T-cell (primary cell): ENCODE data around the gene ORMDL3. TPM values are rescaled to one million over a fixed set of nuclear protein-coding genes. Genes with fewer than 3 reads are reported as not detected.
"Not testable (repeated sequence)": the region's sequence is repeated elsewhere in the genome, so short reads cannot be mapped to it uniquely, and the experiment has no call there.

Source experiments
- ATAC-seq, 4 experiments: fragments of 200-7000 bp in 3 of 4; fragments of 150-1000 bp in 1 of 4; cut with Tn5 transposase; replicated peaks in 1 of 4; 1 replicate in 3 of 4; 2 replicates in 1 of 4; pipeline ENCODE4 v1.10.0; 2021; ENCODE audit warnings: moderate library complexity in 3 of 4, mild to moderate bottlenecking in 2 of 4, moderate number of reproducible peaks in 1 of 4
- CTCF ChIA-PET, 2 donors: fragments of 300-600 bp; sonication (Branson Sonifier 250); formaldehyde crosslinking; loops; one replicate each; lab custom pipeline; 2022; ENCODE audit warnings: antibody characterized with exemption in 2 of 2; lab: Charles Lee
- POLR2A ChIA-PET, 2 donors: fragments of 300-600 bp; sonication (Branson Sonifier 250); formaldehyde crosslinking; loops; one replicate each; lab custom pipeline; 2022; ENCODE audit warnings: antibody characterized with exemption in 2 of 2; lab: Charles Lee
- DNase-seq, 35 experiments: peaks; one replicate each; pipeline versions ENCODE4 v3.0.0 to v3.0.0-alpha.2; 2013 to 2023
- H3K27ac ChIP-seq: one replicate; pipeline ENCODE4 v1.5.1; 2013; ENCODE audit warnings: low read length
- H3K27me3 ChIP-seq, 2 experiments: replicated peaks in 1 of 2; 1 replicate in 1 of 2; 2 replicates in 1 of 2; pipeline versions ENCODE4 v1.6.1 to v1.7.0; 2013; ENCODE audit warnings: low read length in 1 of 2, mixed read lengths in 1 of 2; ENCODE audit not compliant: control insufficient read depth in 2 of 2, insufficient read depth in 2 of 2; ENCODE audit errors: extremely low read depth in 1 of 2
- H3K36me3 ChIP-seq, 2 donors: 1 replicate in 1 of 2; 2 replicates in 1 of 2; pipeline versions ENCODE4 v1.6.1 to v1.7.0; 2013; ENCODE audit warnings: low read length in 1 of 2; ENCODE audit not compliant: control insufficient read depth in 2 of 2, insufficient read depth in 1 of 2; ENCODE audit errors: extremely low read depth in 1 of 2
- H3K4me1 ChIP-seq, 2 experiments: 1 replicate in 1 of 2; 2 replicates in 1 of 2; pipeline versions ENCODE4 v1.6.1 to v1.7.0; 2013; ENCODE audit warnings: low read length in 2 of 2, mixed read lengths in 1 of 2; ENCODE audit not compliant: insufficient read depth in 2 of 2, control insufficient read depth in 1 of 2; ENCODE audit errors: extremely low read depth in 1 of 2
- H3K4me3 ChIP-seq, 2 donors: 1 replicate in 1 of 2; 2 replicates in 1 of 2; pipeline versions ENCODE4 v1.5.1 to v1.7.0; 2013; ENCODE audit warnings: mild to moderate bottlenecking in 2 of 2, low read length in 1 of 2, moderate library complexity in 1 of 2; ENCODE audit not compliant: control insufficient read depth in 1 of 2; ENCODE audit errors: extremely low read depth in 1 of 2
- H3K9me3 ChIP-seq: 2 replicates; pipeline ENCODE4 v1.7.0; 2013
- H3K27ac Mint-ChIP-seq, 2 donors: one replicate each; pipeline ENCODE4 v1.8.0; 2020 to 2021; ENCODE audit warnings: mild to moderate bottlenecking in 2 of 2, mixed read lengths in 2 of 2
- H3K27me3 Mint-ChIP-seq, 2 donors: one replicate each; pipeline ENCODE4 v1.8.0; 2021 to 2022; ENCODE audit warnings: mixed read lengths in 2 of 2
- H3K36me3 Mint-ChIP-seq: one replicate; pipeline ENCODE4 v1.8.0; 2021; ENCODE audit warnings: mixed read lengths
- H3K4me1 Mint-ChIP-seq, 3 donors: one replicate each; pipeline ENCODE4 v1.8.0; 2020 to 2022; ENCODE audit warnings: mixed read lengths in 3 of 3, mild to moderate bottlenecking in 1 of 3
- H3K4me3 Mint-ChIP-seq, 3 donors: one replicate each; pipeline ENCODE4 v1.8.0; 2020 to 2022; ENCODE audit warnings: mild to moderate bottlenecking in 3 of 3, mixed read lengths in 3 of 3, moderate library complexity in 3 of 3
- H3K9me3 Mint-ChIP-seq, 3 donors: one replicate each; pipeline ENCODE4 v1.8.0; 2020 to 2022; ENCODE audit warnings: mixed read lengths in 3 of 3
- WGBS: methylation state at CpG from one replicate; pipeline ENCODE4 v1.1.5; 2013; ENCODE audit warnings: missing lambda C conversion rate; ENCODE audit not compliant: insufficient coverage; 5-methylcytosine and 5-hydroxymethylcytosine counted together
- total RNA-seq, 35 experiments: library from RNA in 6 of 35; stranded (reverse) in 6 of 35; fragments of 120-200 nt in 1 of 35; gene quantifications; one replicate each; pipeline versions ENCODE4 v1.2.1 to v1.2.4 and lab custom pipeline; 2013 to 2026

Gene ORMDL3
- total RNA-seq, 5 donors from 2014 or later (not counting 1 experiment from before 2014, with no cell fraction given), result 88.3 to 164 (median 124) TPM

GRCh38 chr17:39894681-39895376, 32.6 kb downstream of the ORMDL3 start:
- ATAC-seq, result no peak
- no peak overlapping the region for H3K27ac ChIP-seq
- H3K36me3 Mint-ChIP-seq, result peaks cover 6% of the 10 kb centered on the region

GRCh38 chr17:39889200-39889599, 38.2 kb downstream of the ORMDL3 start:
- POLR2A ChIA-PET, result interaction anchor here in 1 of 2 donors (0.7 kb wide), 1 partner anchor 103 kb away, joined by 3 read pairs; no protein-coding TSS in a partner anchor
- H3K4me3 Mint-ChIP-seq, result no peak overlapping the region
- H3K4me1 Mint-ChIP-seq, result no peaks in the 10 kb centered on the region
- H3K9me3 Mint-ChIP-seq, result no peaks in the 10 kb centered on the region
- DNase-seq (no peak), ATAC-seq (no peak)
- peaks cover 2 to 7% of the 10 kb centered on the region in 2 donors for H3K27me3 Mint-ChIP-seq
- no peaks in the 10 kb centered on the region for H3K9me3 ChIP-seq
- H3K36me3 ChIP-seq, result no peaks in the 10 kb centered on the region
- no peak overlapping the region for H3K27ac ChIP-seq
- H3K36me3 Mint-ChIP-seq, result no peaks in the 10 kb centered on the region
- H3K27me3 ChIP-seq, result peaks cover 0 to 17% of the 10 kb centered on the region in 2 experiments
- CTCF ChIA-PET, result no interaction called here
- WGBS, result no CpG with 5 or more reads among the region's 2 CpGs
- no peak overlapping the region for H3K4me3 ChIP-seq
- no peak overlapping the region for H3K27ac Mint-ChIP-seq
- H3K4me1 ChIP-seq, result no peaks in the 10 kb centered on the region

More at GRCh38 chr17:39894681-39895376, 32.6 kb downstream of the ORMDL3 start:
- H3K27ac Mint-ChIP-seq, result peak overlapping the region; percentile 74 to 81
- Histone ChIP-seq H3K9me3 (no peaks in the 10 kb centered on the region), H3K4me3 (no peak overlapping the region), H3K27me3 (peaks cover 0 to 2% of the 10 kb centered on the region in 2 experiments), H3K36me3 (no peaks in the 10 kb centered on the region), H3K4me1 (no peaks in the 10 kb centered on the region)
- H3K4me3 Mint-ChIP-seq, result no peak overlapping the region
- ChIA-PET CTCF (no interaction called here), POLR2A (interaction anchor here (0.5 to 1.0 kb wide), 3 partner anchors 24 to 369 kb away, joined by 3 to 14 read pairs (median 3); no protein-coding TSS in a partner anchor)
- H3K27me3 Mint-ChIP-seq, result no peaks in the 10 kb centered on the region
- peaks cover 5 to 9% (median 7%) of the 10 kb centered on the region in 3 donors for H3K4me1 Mint-ChIP-seq
- DNase-seq, result no peak
- H3K9me3 Mint-ChIP-seq, result no peaks in the 10 kb centered on the region
- WGBS, result 40% methylated on average over 1 of the region's 3 CpGs

GRCh38 chr17:39887078-39887477, 40.3 kb downstream of the ORMDL3 start:
- Histone ChIP-seq H3K27me3 (peaks cover 0 to 17% of the 10 kb centered on the region in 2 experiments), H3K4me3 (no peak overlapping the region), H3K27ac (no peak overlapping the region), H3K4me1 (no peaks in the 10 kb centered on the region), H3K36me3 (no peaks in the 10 kb centered on the region), H3K9me3 (no peaks in the 10 kb centered on the region)
- H3K27ac Mint-ChIP-seq, result no peak overlapping the region
- POLR2A ChIA-PET, result no interaction called here
- H3K36me3 Mint-ChIP-seq, result no peaks in the 10 kb centered on the region
- H3K9me3 Mint-ChIP-seq, result no peaks in the 10 kb centered on the region
- H3K27me3 Mint-ChIP-seq, result peaks cover 2 to 7% of the 10 kb centered on the region in 2 donors
- H3K4me1 Mint-ChIP-seq, result no peaks in the 10 kb centered on the region
- CTCF ChIA-PET, result interaction anchor here in 1 of 2 donors (1.5 kb wide), 1 partner anchor 233 kb away, joined by 8 read pairs; no protein-coding TSS in a partner anchor
- H3K4me3 Mint-ChIP-seq, result no peak overlapping the region
- DNase-seq (no peak), ATAC-seq (no peak)

GRCh38 chr17:39886102-39886501, 41.3 kb downstream of the ORMDL3 start:
- H3K27me3 Mint-ChIP-seq, H3K4me3 Mint-ChIP-seq, H3K9me3 ChIP-seq, H3K36me3 ChIP-seq, H3K27ac Mint-ChIP-seq, POLR2A ChIA-PET, ATAC-seq, CTCF ChIA-PET, H3K4me1 ChIP-seq, H3K27ac ChIP-seq, H3K36me3 Mint-ChIP-seq, DNase-seq, H3K4me1 Mint-ChIP-seq, H3K9me3 Mint-ChIP-seq, H3K4me3 ChIP-seq: not testable (repeated sequence)
- H3K27me3 ChIP-seq, result peaks cover 0 to 17% of the 10 kb centered on the region in 2 experiments
- WGBS, result 73% methylated on average over 3 of the region's 5 CpGs

- no peaks in the 10 kb centered on the region for H3K36me3 ChIP-seq
- H3K27me3 Mint-ChIP-seq, result no peaks in the 10 kb centered on the region
- no peak overlapping the region for H3K4me3 Mint-ChIP-seq
- H3K9me3 Mint-ChIP-seq, result no peaks in the 10 kb centered on the region
- peak in 1 of 4 experiments; percentile 50 for ATAC-seq
- no peak overlapping the region for H3K4me3 ChIP-seq
- H3K27me3 ChIP-seq, result no peaks in the 10 kb centered on the region
- H3K36me3 Mint-ChIP-seq, result no peaks in the 10 kb centered on the region
- no peaks in the 10 kb centered on the region for H3K9me3 ChIP-seq
- no peak overlapping the region for H3K27ac Mint-ChIP-seq
- WGBS, result no CpG with 5 or more reads among the region's 2 CpGs
- peaks cover 0 to 10% of the 10 kb centered on the region in 2 experiments for H3K4me1 ChIP-seq
- no peak overlapping the region for H3K27ac ChIP-seq
- H3K4me1 Mint-ChIP-seq, result peaks cover under 1 to 12% (median 10%) of the 10 kb centered on the region in 3 donors
- CTCF ChIA-PET, result interaction anchor here (0.6 to 1.7 kb wide), 9 partner anchors 53 to 589 kb away, joined by 3 to 7 read pairs (median 3); partner anchors contain the start of gene PSMD3 (in 2 of the 2)
- POLR2A ChIA-PET, result no interaction called here
- peak in 1 of 35 experiments; percentile 44 for DNase-seq
Observed at GRCh38 chr17:39872751-39873150, 54.6 kb downstream of the ORMDL3 start.

- WGBS, result 100% methylated on average over 1 of the region's 2 CpGs
- no peak overlapping the region for H3K27ac Mint-ChIP-seq
- no peak for DNase-seq
- Histone ChIP-seq H3K4me1 (peaks cover 0 to 18% of the 10 kb centered on the region in 2 experiments), H3K27me3 (no peaks in the 10 kb centered on the region), H3K4me3 (no peak overlapping the region), H3K27ac (no peak overlapping the region), H3K9me3 (no peaks in the 10 kb centered on the region), H3K36me3 (no peaks in the 10 kb centered on the region)
- no peaks in the 10 kb centered on the region for H3K36me3 Mint-ChIP-seq
- ChIA-PET POLR2A (interaction anchor here in 1 of 2 donors (0.5 kb wide), 1 partner anchor 97 kb away, joined by 6 read pairs; no protein-coding TSS in a partner anchor), CTCF (interaction anchor here (0.6 to 1.7 kb wide), 3 partner anchors 54 to 484 kb away, joined by 3 to 4 read pairs (median 4); partner anchors contain the start of gene PSMD3 (in 1 of the 2))
- H3K4me3 Mint-ChIP-seq, result no peak overlapping the region
- H3K9me3 Mint-ChIP-seq, result no peaks in the 10 kb centered on the region
- no peaks in the 10 kb centered on the region for H3K27me3 Mint-ChIP-seq
- no peak for ATAC-seq
- peaks cover 10 to 22% (median 20%) of the 10 kb centered on the region in 3 donors for H3K4me1 Mint-ChIP-seq
Observed at GRCh38 chr17:39871801-39872200, 55.6 kb downstream of the ORMDL3 start.
